Esophagus squamous epithelium (tissue), 4 donors: ENCODE measurements around the gene LPIN3.

Experiments
- CTCF ChIP-seq, 6 experiments: fragments of 450-650 bp in 4 of 6; fragments of 200-600 bp in 2 of 6; sonication (generic) in 2 of 6; IDR thresholded peaks; one replicate each; pipeline ENCODE4 v1.5.1; 2016 to 2019; ENCODE audit warnings: antibody characterized with exemption in 6 of 6, mild to moderate bottlenecking in 4 of 6, moderate library complexity in 4 of 6
- POLR2A ChIP-seq, 4 donors: fragments of 450-650 bp; IDR thresholded peaks; one replicate each; pipeline ENCODE4 v1.6.1; 2017; ENCODE audit warnings: antibody characterized with exemption in 4 of 4, mild to moderate bottlenecking in 4 of 4, moderate library complexity in 3 of 4

GRCh38 chr20:41350408-41350962 lies 9.9 kb downstream of the LPIN3 start:
- no peak for TF ChIP-seq CTCF (IDR thresholded peaks at IDR 0.05)
- TF ChIP-seq POLR2A (IDR thresholded peaks at IDR 0.05), result no peak
